GM12873 (cell line): ENCODE results near the gene CHN2.

Experiments
- TF ChIP-seq, protein P1 (sequence below): IDR thresholded peaks from 2 replicates; pipeline ENCODE4 v1.5.1; 2012; ENCODE audit warnings: low read depth, mild to moderate bottlenecking, moderate library complexity, low read length, control low read depth; ENCODE audit not compliant: insufficient read depth; ENCODE audit errors: missing control alignments

Gene CHN2

DNA sequence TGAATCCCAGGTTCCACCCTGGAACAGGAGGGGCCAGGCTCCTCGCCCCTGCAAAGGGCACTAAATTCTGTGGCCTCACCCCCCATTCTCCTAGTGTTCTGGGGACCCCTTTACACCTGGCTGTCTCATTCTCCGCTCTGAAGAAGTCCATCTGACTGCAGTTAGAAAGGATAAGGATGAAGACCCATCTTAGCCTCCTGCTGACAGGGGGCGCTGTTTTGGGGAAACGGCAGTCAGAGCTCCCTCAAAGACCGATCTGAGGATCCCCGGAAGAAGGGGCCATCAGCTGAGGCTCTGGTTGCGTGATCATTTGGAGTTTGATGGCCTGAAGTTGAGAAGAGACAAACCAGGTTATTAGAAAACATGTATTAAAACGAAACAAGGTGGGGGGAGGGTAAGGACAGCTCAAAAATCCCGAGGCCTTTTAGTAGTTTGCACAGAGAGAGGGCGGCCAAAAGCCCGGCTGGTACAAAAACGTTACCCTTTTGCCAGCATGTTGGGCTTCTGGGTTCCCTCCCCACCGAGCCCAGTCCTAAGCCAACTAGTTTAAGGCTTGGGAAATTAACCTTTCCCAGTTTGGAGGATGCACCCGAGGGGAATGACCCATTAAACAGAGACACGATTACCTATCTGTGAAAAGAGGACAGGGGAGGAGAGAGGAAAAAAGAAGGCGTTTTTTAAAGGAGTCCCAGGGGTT, 102.8 kb downstream of the CHN2 start:
- TF ChIP-seq, protein P1, sequence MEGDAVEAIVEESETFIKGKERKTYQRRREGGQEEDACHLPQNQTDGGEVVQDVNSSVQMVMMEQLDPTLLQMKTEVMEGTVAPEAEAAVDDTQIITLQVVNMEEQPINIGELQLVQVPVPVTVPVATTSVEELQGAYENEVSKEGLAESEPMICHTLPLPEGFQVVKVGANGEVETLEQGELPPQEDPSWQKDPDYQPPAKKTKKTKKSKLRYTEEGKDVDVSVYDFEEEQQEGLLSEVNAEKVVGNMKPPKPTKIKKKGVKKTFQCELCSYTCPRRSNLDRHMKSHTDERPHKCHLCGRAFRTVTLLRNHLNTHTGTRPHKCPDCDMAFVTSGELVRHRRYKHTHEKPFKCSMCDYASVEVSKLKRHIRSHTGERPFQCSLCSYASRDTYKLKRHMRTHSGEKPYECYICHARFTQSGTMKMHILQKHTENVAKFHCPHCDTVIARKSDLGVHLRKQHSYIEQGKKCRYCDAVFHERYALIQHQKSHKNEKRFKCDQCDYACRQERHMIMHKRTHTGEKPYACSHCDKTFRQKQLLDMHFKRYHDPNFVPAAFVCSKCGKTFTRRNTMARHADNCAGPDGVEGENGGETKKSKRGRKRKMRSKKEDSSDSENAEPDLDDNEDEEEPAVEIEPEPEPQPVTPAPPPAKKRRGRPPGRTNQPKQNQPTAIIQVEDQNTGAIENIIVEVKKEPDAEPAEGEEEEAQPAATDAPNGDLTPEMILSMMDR: peak; percentile 35

DNA sequence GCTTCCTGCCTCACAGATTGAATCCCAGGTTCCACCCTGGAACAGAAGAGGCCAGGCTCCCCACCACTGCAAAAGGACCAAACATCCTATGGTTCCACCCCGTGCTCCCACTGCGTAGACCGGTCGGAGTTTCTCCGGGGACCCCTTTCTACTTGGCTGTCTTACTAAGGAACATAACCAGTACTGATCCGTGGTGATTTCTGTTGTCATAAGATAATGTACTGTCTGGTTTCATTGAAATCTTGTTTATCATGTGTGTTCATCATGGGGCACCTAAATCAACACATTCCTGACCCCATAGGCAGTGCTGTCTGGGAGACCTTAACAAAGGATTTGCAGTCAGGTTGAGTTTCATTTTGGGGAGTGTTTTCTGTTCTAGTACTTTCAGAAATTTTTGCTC, 104.5 kb downstream of the CHN2 start:
- TF ChIP-seq, protein P1: no peak

DNA sequence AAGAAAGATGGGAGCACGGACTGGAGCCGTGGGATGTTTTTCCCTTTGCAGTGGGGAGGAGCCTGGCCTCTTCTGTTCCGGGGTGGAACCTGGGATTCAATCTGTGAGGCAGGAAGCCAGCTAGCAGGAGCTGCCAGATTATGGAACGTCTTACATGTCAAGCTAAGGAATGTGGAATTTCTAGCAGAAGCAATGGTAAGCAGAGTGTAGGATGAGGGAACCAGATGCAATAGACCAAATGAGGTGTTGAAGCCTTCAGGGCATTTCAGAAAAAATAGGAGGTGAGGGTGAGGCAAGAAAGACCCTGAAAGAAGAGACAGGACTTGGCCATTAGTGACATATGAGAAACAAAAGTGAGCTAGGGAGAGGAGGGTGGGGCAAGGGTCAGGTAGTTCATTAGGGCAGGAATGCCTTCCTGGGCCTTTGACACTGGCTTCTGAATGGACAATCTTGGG, 105.5 kb downstream of the CHN2 start:
- TF ChIP-seq, protein P1: no peak

DNA sequence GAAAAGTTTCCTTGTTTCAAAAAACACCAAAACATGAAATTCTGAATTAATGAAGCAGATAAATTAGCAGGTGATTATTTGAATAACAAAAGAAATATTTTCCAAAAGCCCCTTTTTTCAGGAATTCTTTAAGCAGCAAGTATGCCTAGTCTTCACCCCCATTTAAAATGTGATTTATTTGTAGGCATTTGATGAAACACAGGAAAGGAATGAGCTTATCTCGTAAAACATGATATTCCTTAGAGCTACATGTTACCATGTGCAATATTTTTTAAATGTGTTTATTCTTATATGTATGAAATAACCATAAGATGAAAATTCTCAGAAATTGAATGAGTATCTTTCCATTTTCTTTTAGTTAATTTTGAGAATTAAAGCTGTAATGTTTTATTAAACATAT, 106.1 kb downstream of the CHN2 start:
- TF ChIP-seq, protein P1: no peak

DNA sequence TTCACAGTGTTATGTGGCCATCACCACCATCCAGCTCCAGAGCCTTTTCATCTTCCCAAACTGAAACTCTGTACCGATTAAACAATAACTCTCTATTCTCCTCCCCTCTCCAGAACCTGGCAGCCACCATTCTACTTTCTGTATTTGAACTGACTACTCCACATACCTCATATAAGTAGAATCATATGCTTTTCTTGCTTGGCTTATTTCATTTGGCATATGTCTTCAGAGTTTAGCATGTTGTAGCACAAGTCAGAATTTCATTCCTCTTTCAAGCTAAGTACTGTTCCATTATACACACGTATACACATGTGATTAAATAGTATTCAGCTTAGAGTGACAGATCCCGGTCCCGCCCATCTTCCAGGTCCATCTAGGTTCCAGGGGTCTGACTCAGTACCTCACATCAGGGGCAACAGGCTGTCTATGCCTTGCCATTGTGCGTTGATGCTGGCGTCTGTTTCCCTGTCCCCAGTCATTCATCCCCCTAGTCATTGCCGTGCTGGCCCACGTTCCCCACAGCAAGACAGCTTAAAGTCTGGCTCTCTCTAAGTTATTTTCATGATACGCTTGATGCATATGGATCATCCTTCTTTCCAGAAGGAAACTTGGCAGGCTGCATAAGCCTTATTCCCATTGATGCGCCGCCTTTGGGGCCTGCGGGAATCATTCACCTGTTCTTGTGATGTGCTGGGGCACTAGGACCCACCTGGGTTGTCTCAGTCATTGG, 108.3 kb downstream of the CHN2 start:
- TF ChIP-seq, protein P1: no peak

DNA sequence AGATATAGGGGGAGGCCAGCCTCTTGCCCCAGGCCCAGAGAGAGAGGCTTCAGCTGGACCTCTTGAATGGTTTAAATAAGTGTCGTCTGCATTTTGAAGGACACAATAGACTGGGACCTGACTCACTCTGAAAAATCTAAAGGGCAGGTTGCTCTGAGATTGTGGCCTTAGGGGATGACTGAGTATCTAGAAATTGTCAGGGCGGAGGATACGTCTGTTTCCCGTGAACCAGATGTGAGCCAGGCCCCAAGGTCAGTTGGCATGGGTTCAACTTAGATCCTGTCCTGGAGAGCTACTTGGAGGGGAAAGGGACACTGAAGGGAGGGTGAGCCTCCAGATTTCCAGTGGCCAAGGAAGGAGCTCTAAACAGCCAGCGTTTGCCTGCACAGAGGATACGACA, 110.2 kb downstream of the CHN2 start:
- TF ChIP-seq, protein P1: no peak

DNA sequence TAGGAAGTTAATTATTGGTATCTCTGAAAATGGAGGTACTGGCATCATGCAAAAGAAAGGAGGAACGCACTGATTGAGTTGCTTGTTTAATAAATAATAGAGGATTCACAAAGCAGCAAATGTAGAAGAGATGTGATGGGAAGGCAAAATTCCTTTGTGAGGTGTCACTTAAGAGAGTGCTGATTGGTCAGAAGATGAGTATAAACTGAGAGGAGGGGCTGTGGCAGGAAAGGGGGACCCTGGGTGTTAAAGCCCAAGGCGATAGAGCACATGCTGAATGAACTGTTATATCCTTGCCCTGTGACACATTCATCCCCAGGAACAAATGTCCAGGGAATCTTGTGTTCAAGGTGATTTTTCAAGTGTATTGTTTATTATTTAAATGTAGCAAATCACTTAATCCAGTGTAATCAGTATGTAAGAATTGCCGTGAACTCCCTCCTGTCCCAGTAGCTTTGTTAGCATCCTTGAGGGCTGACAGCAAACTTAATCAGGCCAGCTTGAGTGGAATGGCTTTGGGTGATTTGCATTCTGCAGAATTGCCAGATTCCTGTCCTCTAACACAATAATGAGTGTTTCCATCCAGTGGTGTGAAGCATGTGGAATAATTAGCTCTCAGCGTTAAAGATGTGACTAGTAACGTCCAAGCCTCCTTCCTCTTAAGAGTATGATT, 111.9 kb downstream of the CHN2 start:
- TF ChIP-seq, protein P1: no peak
